ENCODE results near the gene PHF20.
"Not testable (repeated sequence)": the region's sequence is repeated elsewhere in the genome, so short reads cannot be mapped to it uniquely, and the experiment has no call there.

DNA sequence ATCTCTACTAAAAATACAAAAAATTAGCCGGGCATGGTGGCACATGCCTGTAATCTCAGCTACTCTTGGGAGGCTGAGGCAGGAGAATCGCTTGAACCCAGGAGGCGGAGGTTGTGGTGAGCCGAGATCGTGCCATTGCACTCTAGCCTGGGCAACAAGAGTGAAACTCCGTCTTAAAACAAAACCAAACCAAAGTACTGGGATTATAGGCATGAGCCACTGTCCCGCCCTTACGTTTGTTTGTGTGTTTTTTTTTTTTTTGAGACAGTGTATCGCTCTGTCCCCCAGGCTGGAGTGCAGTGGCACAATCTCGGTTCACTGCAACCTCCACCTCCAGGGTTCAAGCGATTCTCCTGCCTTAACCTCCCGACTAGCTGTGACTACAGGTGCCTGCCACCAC is 12.0 kb downstream of the PHF20 start:
- TF ChIP-seq POLR2A (IDR thresholded peaks at IDR 0.05), result not testable (repeated sequence)
- TF ChIP-seq, protein P1, sequence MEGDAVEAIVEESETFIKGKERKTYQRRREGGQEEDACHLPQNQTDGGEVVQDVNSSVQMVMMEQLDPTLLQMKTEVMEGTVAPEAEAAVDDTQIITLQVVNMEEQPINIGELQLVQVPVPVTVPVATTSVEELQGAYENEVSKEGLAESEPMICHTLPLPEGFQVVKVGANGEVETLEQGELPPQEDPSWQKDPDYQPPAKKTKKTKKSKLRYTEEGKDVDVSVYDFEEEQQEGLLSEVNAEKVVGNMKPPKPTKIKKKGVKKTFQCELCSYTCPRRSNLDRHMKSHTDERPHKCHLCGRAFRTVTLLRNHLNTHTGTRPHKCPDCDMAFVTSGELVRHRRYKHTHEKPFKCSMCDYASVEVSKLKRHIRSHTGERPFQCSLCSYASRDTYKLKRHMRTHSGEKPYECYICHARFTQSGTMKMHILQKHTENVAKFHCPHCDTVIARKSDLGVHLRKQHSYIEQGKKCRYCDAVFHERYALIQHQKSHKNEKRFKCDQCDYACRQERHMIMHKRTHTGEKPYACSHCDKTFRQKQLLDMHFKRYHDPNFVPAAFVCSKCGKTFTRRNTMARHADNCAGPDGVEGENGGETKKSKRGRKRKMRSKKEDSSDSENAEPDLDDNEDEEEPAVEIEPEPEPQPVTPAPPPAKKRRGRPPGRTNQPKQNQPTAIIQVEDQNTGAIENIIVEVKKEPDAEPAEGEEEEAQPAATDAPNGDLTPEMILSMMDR (IDR thresholded peaks at IDR 0.05), result not testable (repeated sequence)

All from gastroesophageal sphincter (tissue), 3 donors.